HS-5 (cell line): ENCODE results near the gene P2RY11.

Experiments
- DNase-seq: peaks from one replicate; pipeline ENCODE4 v3.0.0-alpha.2; 2012; ENCODE audit warnings: low read depth

Gene P2RY11

GRCh38 chr19:10111405-10111811 is at the start of gene P2RY11:
P2RY11 (plus strand) TSS chr19:10111693; CDS start chr19:10111722, 29 bp downstream.
- DNase-seq, result no peak

GRCh38 chr19:10061717-10062310 is 49.7 kb upstream of the P2RY11 start:
- DNase-seq, result no peak

GRCh38 chr19:10068205-10068604 is 43.3 kb upstream of the P2RY11 start:
- DNase-seq, result no peak

- DNase-seq, result no peak
Measured at GRCh38 chr19:10069046-10069445, 42.4 kb upstream of the P2RY11 start.

- no peak for DNase-seq
Measured at GRCh38 chr19:10070730-10071446, 40.6 kb upstream of the P2RY11 start.

GRCh38 chr19:10074153-10074552 is 37.3 kb upstream of the P2RY11 start:
- no peak for DNase-seq

- no peak for DNase-seq
Measured at GRCh38 chr19:10076535-10076934, 35.0 kb upstream of the P2RY11 start.

- no peak for DNase-seq
Measured at GRCh38 chr19:10078329-10078728, 33.2 kb upstream of the P2RY11 start.

- DNase-seq, result no peak
Measured at GRCh38 chr19:10079031-10079453, 32.5 kb upstream of the P2RY11 start.

GRCh38 chr19:10083911-10084310 is 27.6 kb upstream of the P2RY11 start:
- DNase-seq, result no peak

- no peak for DNase-seq
Measured at GRCh38 chr19:10084803-10085202, 26.7 kb upstream of the P2RY11 start.

GRCh38 chr19:10085641-10086590 is 25.6 kb upstream of the P2RY11 start, which contains the start of gene SHFL:
SHFL (plus strand) TSS chr19:10086317; CDS start chr19:10086428, 111 bp downstream.
- DNase-seq, result no peak

GRCh38 chr19:10086591-10087192 is 24.8 kb upstream of the P2RY11 start:
- DNase-seq, result no peak

GRCh38 chr19:10087296-10088061 is 24.0 kb upstream of the P2RY11 start:
- no peak for DNase-seq

GRCh38 chr19:10088949-10089554 is 22.4 kb upstream of the P2RY11 start:
- no peak for DNase-seq

- no peak for DNase-seq
Measured at GRCh38 chr19:10089801-10090375, 21.6 kb upstream of the P2RY11 start.

- DNase-seq, result no peak
Measured at GRCh38 chr19:10091370-10091687, 20.2 kb upstream of the P2RY11 start.

GRCh38 chr19:10091895-10092641 is 19.4 kb upstream of the P2RY11 start:
- no peak for DNase-seq

GRCh38 chr19:10092648-10093294 is 18.7 kb upstream of the P2RY11 start:
- no peak for DNase-seq
